Right ventricle myocardium superior (tissue), 1 donor: ENCODE data around the gene OVCH1. TPM values are rescaled to one million over a fixed set of nuclear protein-coding genes. Genes with fewer than 3 reads are reported as not detected.
"Not testable (repeated sequence)": the region's sequence is repeated elsewhere in the genome, so short reads cannot be mapped to it uniquely, and the experiment has no call there.

ENCODE experiments used
- ATAC-seq: fragments of 200-7000 bp; cut with Tn5 transposase; one replicate; pipeline ENCODE4 v1.9.1; 2020; ENCODE audit warnings: mild to moderate bottlenecking; ENCODE audit not compliant: poor library complexity
- DNase-seq: peaks from one replicate; pipeline ENCODE4 v3.0.0-alpha.2; 2020
- intact Hi-C: fragments of 100-400 bp; cut with DNase I; formaldehyde crosslinking; loops from one replicate; pipeline ENCODE4 v1.11.2; 2022
- total RNA-seq: library from RNA; stranded (reverse); fragmentation: NEBNext Ultra II Directional; extraction: Animal tissue kit (Norgen Biotek cat#: 25700); gene quantifications from one replicate; pipeline ENCODE4 v1.2.1, GENCODE V29; 2021
- donor health status: DM: no; HTN: yes; CAD: no; lungs with severe emphysema.

OVCH1 gene
- total RNA-seq, 1 donor from 2014 or later, result not detected

GRCh38 chr12:29505122-29505521 lies 7.6 kb upstream of the OVCH1 start:
- ATAC-seq (no peak), DNase-seq (no peak)
- intact Hi-C loops, result no loop called here

DNA sequence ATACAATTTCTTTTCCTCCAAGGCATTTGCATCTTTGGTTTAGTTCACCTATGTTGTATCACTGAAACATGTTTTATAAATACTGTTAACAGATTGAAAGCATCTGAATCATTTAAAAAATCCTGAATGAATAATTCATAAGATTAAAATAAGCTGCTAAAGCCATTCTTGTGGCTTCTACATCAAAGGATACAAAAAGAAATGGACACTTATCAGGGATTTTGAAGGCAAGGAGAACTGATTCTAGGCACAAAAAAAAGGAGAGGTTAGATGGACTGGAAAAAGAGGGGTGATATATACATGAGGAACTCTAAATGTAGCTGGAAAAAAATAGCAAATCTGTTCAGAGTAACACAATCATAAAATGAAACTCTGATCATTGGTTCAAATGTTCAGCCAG lies 5.8 kb upstream of the OVCH1 start:
- ATAC-seq (no peak), DNase-seq (no peak)
- intact Hi-C loops, result no loop called here

GRCh38 chr12:29499235-29499634 lies 1.7 kb upstream of the OVCH1 start:
- ATAC-seq, result no peak
- intact Hi-C loops, result no loop called here
- DNase-seq, result no peak

- ATAC-seq (no peak), DNase-seq (no peak)
- intact Hi-C loops, result no loop called here
Observed at GRCh38 chr12:29492891-29493290, 4.6 kb downstream of the OVCH1 start.

GRCh38 chr12:29486972-29487371 lies 10.5 kb downstream of the OVCH1 start:
- ATAC-seq (no peak), DNase-seq (no peak)
- intact Hi-C loops, result no loop called here

DNA sequence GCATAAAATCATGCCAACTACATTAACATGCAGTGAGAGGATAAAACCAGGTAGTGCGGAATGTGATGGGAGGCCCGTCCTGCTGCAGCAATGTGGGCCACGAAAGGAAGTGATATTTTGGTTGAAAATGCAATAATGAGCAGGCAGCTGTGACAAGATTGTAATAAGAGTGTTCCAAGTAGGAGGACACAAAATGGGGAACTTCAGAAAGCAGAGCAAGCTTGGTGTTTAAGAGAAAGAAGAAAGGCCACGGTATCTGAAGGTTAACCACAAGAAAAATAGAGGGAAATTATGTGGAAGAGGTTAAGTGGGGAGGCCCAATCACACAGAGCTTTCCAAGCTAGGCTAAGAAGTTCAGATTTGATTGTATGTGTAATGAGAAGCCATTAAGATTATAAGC lies 34.3 kb downstream of the OVCH1 start:
- DNase-seq, result no peak
- intact Hi-C loops, result no loop called here

GRCh38 chr12:29460082-29460481 lies 37.4 kb downstream of the OVCH1 start:
- DNase-seq (no peak), ATAC-seq (no peak)
- intact Hi-C loops, result no loop called here

More for the DNA sequence above, 34.3 kb downstream of the OVCH1 start:
- ATAC-seq, result no peak

DNA sequence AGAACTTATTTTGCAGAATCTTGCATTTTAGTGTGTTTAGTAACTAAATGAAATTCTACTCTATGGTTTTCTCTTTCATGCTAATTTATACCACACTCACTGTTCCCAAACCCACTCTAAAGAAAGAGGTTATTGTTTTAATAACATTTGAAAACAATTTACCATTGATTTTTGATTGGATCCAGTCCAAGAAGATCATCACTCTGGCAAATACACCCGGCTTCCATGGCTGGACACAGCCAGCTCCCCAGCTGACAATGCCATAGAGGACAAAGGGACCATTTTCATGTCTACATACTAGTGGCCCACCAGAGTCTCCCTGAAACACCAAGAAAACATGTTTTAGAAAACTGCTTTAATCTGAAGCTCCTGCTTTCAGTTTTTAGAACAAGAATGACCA lies 42.4 kb downstream of the OVCH1 start:
- DNase-seq (no peak), ATAC-seq (no peak)
- intact Hi-C loops, result no loop called here

DNA sequence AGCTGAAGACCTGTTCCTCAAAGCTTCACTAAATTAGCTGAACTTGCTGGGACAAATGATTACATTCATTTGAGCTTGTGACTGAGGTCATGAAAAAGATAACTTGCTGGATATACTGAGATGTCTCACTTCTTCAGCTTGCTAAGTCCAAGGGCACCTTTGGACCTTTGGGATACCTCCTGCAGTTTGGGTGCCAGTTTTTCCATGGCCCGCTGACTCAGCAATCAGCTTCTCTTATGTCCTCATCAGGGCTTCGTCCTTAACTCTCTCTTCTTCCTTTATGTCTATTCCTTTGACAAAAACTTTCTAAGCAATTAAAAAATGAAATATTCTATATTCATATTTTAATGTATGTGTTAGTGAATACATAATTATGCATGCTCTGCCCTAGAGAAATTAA lies 45.6 kb downstream of the OVCH1 start:
- intact Hi-C loops, result no loop called here
- DNase-seq (no peak), ATAC-seq (no peak)

DNA sequence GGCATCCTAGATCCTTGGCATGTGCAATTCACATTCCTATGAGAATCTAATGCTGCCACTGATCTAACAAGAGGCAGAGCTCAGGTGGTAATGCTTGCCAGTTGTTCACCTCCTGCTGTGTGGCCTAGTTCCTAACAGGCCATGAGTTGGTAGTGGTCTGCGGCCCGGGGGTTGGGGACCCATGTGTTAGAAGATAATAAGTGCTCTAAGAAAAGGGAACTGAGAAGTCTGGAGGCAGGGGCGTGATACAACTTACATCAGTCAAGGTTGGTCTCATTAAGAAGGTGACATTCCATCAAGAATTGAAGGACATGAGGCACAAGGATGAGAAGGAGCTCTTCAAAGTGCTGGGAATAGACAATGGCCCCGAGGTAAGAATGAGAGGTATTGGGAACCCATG lies 49.3 kb downstream of the OVCH1 start:
- ATAC-seq, result no peak
- intact Hi-C loops, result no loop called here
- no peak for DNase-seq

DNA sequence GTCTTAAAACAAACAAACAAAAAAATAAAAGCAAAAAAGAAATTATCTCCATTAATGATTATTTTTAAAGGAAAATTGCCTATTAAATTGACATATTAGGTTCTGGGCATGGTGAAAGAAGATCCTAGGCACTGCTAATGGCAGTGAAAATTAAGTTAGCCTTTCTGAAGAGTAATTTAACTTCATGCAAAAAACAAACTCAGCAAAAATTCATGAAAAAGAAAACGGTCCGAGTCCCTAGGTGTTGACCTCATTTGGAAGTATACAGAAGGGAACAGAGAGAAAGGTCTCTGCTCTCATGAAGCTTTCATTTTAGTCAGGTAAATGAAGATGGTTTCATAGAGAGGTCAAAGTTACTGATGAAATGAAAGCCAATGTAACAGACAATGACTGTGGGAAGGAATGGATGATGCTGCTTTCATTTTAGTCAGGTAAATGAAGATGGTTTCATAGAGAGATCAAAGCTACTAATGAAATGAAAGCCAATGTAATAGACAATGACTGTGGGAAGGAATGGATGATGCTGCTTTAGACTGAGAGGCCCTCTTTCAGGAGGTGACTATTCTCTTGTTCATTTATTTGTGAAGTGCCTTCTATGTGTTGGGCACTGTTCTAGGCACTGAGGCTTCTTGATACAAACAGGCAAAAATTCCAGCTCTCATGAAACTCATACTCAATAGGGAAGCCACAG lies 50.1 kb downstream of the OVCH1 start:
- intact Hi-C loops, result no loop called here
- no peak for ATAC-seq
- no peak for DNase-seq

DNA sequence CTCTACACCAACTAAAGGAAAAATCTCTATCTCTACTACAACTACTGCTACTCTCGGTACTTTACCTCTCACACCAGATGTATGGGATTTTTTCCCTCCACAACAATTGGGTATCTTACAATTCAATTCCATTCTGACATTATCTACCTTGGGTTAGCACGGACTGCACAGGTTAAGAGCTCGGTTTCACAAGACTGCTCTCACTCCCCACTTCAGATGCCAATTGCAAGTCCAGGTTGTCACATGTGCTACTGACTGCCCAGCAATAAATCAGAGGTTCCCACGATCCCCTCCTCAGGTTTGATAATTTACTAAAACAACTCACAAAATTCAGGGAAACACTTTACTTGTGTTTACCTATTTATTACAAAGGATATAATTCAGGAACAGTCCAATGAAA lies 58.0 kb downstream of the OVCH1 start:
- intact Hi-C loops, result no loop called here
- ATAC-seq (no peak), DNase-seq (no peak)

GRCh38 chr12:29438752-29439408 lies 58.6 kb downstream of the OVCH1 start:
- no peak for DNase-seq
- intact Hi-C loops, result no loop called here
- no peak for ATAC-seq

GRCh38 chr12:29437575-29437974 lies 59.9 kb downstream of the OVCH1 start:
- ATAC-seq (no peak), DNase-seq (no peak)
- intact Hi-C loops, result no loop called here

- DNase-seq, intact Hi-C loops, ATAC-seq: not testable (repeated sequence)
Observed at GRCh38 chr12:29436815-29437214, 60.7 kb downstream of the OVCH1 start.

- DNase-seq, result no peak
- intact Hi-C loops, result no loop called here
- no peak for ATAC-seq
Observed at GRCh38 chr12:29431513-29431912, 66.0 kb downstream of the OVCH1 start.

- ATAC-seq (no peak), DNase-seq (no peak)
- intact Hi-C loops, result no loop called here
Observed at GRCh38 chr12:29430716-29431044, 66.8 kb downstream of the OVCH1 start.

GRCh38 chr12:29429999-29430715 lies 67.3 kb downstream of the OVCH1 start:
- intact Hi-C loops, result no loop called here
- DNase-seq, result no peak
- no peak for ATAC-seq

DNA sequence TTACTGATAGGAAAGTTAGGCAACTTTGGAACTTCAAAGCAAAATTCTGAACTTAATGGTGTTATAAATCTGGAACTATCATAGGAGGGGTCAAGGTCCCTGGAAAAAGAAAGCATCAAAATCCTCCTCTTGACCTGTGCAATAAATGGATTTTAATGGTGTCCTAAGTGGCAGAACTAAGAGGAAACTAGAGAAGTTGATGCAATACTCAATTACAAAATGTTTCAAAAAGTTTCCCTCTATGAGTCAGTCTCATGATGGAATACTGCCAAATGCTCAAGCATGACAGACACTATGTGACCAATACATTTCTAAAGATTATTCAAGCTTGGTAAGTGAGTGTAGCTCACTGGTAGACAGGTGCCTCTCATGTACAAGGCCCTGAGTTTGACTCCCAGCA lies 68.9 kb downstream of the OVCH1 start:
- intact Hi-C loops, result no loop called here
- ATAC-seq (peak; percentile 43), DNase-seq (no peak)

DNA sequence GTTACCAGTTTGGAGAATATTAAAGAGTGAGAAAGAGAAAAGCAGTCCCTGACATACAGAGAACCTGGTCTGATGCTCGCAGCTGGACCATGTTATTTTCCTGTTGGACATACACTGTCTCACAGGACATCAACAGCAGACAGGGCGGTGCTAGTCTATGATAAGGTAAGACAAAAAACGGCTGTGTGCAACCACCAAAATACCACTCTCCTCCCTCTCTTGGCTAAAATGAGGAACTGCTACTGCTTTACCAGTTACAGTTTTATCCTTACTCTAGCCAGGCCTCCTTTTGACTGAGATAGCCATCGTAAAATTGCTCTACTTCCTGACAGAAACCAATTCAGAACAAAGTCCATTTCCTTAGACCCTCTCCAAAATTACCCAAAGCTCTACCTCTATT lies 69.5 kb downstream of the OVCH1 start:
- intact Hi-C loops, result no loop called here
- ATAC-seq, result peak; percentile 53
- no peak for DNase-seq
